PC-9 (cell line): ENCODE data around the gene TCP11L1. TPM values are rescaled to one million over a fixed set of nuclear protein-coding genes. Genes with fewer than 3 reads are reported as not detected.

ENCODE experiments used
- BruUV-seq: library from RNA; stranded (reverse); fragments of 400-500 nt; replicated peaks from 2 replicates; lab custom pipeline; 2021; lab: Mats Ljungman, UMichigan
- CTCF ChIA-PET: fragments of 300-600 bp; sonication (Branson Sonifier 250); formaldehyde crosslinking; loops from one replicate; lab custom pipeline; 2022; ENCODE audit warnings: antibody characterized with exemption; lab: Charles Lee
- POLR2A ChIA-PET: fragments of 300-600 bp; sonication (Branson Sonifier 250); formaldehyde crosslinking; loops from one replicate; lab custom pipeline; 2022; ENCODE audit warnings: antibody characterized with exemption; ENCODE audit not compliant: unreplicated experiment; lab: Charles Lee
- DNase-seq, 2 experiments: peaks; one replicate each; pipeline versions ENCODE4 v3.0.0 to v3.0.0-alpha.2; 2015 to 2022; ENCODE audit warnings: mixed read lengths in 1 of 2
- H2AFZ ChIP-seq: fragments of 200-600 bp; sonication (generic); 2 replicates; pipeline ENCODE4 v1.8.1; 2017; ENCODE audit warnings: antibody characterized with exemption
- H3F3A ChIP-seq: fragments of 200-600 bp; sonication (generic); 2 replicates; pipeline ENCODE4 v1.8.1; 2017; ENCODE audit warnings: antibody characterized with exemption, mild to moderate bottlenecking, low read depth; ENCODE audit not compliant: insufficient read depth
- H3K27ac ChIP-seq: fragments of 200-600 bp; sonication (generic); 2 replicates; pipeline ENCODE4 v1.6.1; 2016; ENCODE audit warnings: mixed run types
- H3K27me3 ChIP-seq: fragments of 200-600 bp; sonication (generic); 2 replicates; pipeline ENCODE4 v1.6.1; 2016; ENCODE audit warnings: low read depth, mixed run types; ENCODE audit not compliant: insufficient read depth
- H3K36me3 ChIP-seq: fragments of 200-600 bp; sonication (generic); 2 replicates; pipeline ENCODE4 v1.6.1; 2016; ENCODE audit warnings: low read depth, mixed run types
- H3K4me1 ChIP-seq: fragments of 200-600 bp; sonication (generic); replicated peaks from 2 replicates; pipeline ENCODE4 v1.6.1; 2016; ENCODE audit warnings: mixed run types; ENCODE audit not compliant: insufficient read depth
- H3K4me2 ChIP-seq: fragments of 200-600 bp; sonication (generic); 2 replicates; pipeline ENCODE4 v1.6.1; 2017; ENCODE audit warnings: mixed run types
- H3K4me3 ChIP-seq: fragments of 200-600 bp; sonication (generic); 2 replicates; pipeline ENCODE4 v1.6.1; 2016; ENCODE audit warnings: mixed run types
- H3K79me2 ChIP-seq: fragments of 200-600 bp; sonication (generic); 2 replicates; pipeline ENCODE4 v1.6.1; 2017; ENCODE audit warnings: low read depth, mixed run types
- H3K9me2 ChIP-seq: fragments of 200-600 bp; sonication (generic); 2 replicates; pipeline ENCODE4 v1.8.1; 2017; ENCODE audit warnings: mild to moderate bottlenecking; ENCODE audit not compliant: insufficient read depth
- H3K9me3 ChIP-seq: fragments of 200-600 bp; sonication (generic); 2 replicates; pipeline ENCODE4 v1.8.1; 2016; ENCODE audit warnings: low read depth; ENCODE audit not compliant: insufficient read depth
- H4K20me1 ChIP-seq: fragments of 200-600 bp; sonication (generic); 2 replicates; pipeline ENCODE4 v1.8.1; 2017; ENCODE audit not compliant: insufficient read depth
- CTCF ChIP-seq: fragments of 200-600 bp; sonication (generic); conservative IDR thresholded peaks from 2 replicates; pipeline ENCODE4 v1.6.1; 2017; ENCODE audit warnings: mixed run types, antibody characterized with exemption, mild to moderate bottlenecking, moderate library complexity
- EZH2 ChIP-seq: fragments of 200-600 bp; sonication (generic); IDR thresholded peaks from 2 replicates; pipeline ENCODE4 v1.8.0; 2017; ENCODE audit warnings: antibody characterized with exemption, low read depth
- intact Hi-C: fragments of 100-400 bp; cut with micrococcal nuclease; formaldehyde crosslinking; loops from one replicate; pipeline ENCODE4 v1.10.0; 2022; ENCODE audit not compliant: unreplicated experiment
- total RNA-seq: library from RNA; stranded (reverse); gene quantifications from 2 replicates; pipeline ENCODE4 v1.2.3, GENCODE V29; 2021

Gene TCP11L1
- total RNA-seq, 1 experiment from 2014 or later, result 8.1 TPM

GRCh38 chr11:33013755-33014154 lies 25.6 kb upstream of the TCP11L1 start:
- H2AFZ ChIP-seq, result no peak overlapping the region
- H3K36me3 ChIP-seq, result no peaks in the 10 kb centered on the region
- H3K4me1 ChIP-seq, result peaks cover 11% of the 10 kb centered on the region
- no peak for TF ChIP-seq CTCF
- H3K79me2 ChIP-seq, result no peaks in the 10 kb centered on the region
- no TSS peak for BruUV-seq
- DNase-seq, result no peak
- ChIA-PET CTCF (no interaction called here), POLR2A (no interaction called here)
- no peak overlapping the region for H3K27ac ChIP-seq
- H3F3A ChIP-seq, result peaks cover 11% of the 10 kb centered on the region; the same call in 1 of the 2 replicates
- no peaks in the 10 kb centered on the region for H4K20me1 ChIP-seq
- intact Hi-C loops, result loop anchor here (2.0 kb wide), 1 partner anchor 25 kb away; the partner anchor contains the start of gene TCP11L1
- no peak overlapping the region for H3K4me3 ChIP-seq
- H3K9me3 ChIP-seq, result no peaks in the 10 kb centered on the region
- H3K4me2 ChIP-seq, result no peak overlapping the region
- H3K9me2 ChIP-seq, result 0 out of 2 replicates have a peak, but pooled peaks cover 3% of the 10 kb centered on the region
- peaks cover 4% of the 10 kb centered on the region; the same call in 1 of the 2 replicates for H3K27me3 ChIP-seq

- Histone ChIP-seq H3K79me2 (no peaks in the 10 kb centered on the region), H4K20me1 (no peaks in the 10 kb centered on the region), H3K27me3 (peaks cover 4% of the 10 kb centered on the region; the same call in 1 of the 2 replicates), H3K4me3 (peak within 1 kb of the TSS; percentile 57), H3K4me1 (peaks cover 11% of the 10 kb centered on the region), H3K27ac (no peak within 1 kb of the TSS), H2AFZ (peak within 1 kb of the TSS; percentile 73), H3K36me3 (no peaks in the 10 kb centered on the region), H3F3A (peaks cover 11% of the 10 kb centered on the region; the same call in 1 of the 2 replicates), H3K9me3 (no peaks in the 10 kb centered on the region), H3K4me2 (peak within 1 kb of the TSS; percentile 64), H3K9me2 (0 out of 2 replicates have a peak, but pooled peaks cover 3% of the 10 kb centered on the region)
- peak; percentile 55 to 88 for DNase-seq
- ChIA-PET POLR2A (interaction anchor here (0.5 kb wide), 1 partner anchor 291 kb away, joined by 3 read pairs; no protein-coding TSS in a partner anchor), CTCF (interaction anchor here (0.6 kb wide), 1 partner anchor 301 kb away, joined by 4 read pairs; no protein-coding TSS in a partner anchor)
- intact Hi-C loops, result loop anchor here (2.0 kb wide), 1 partner anchor 23 kb away; the partner anchor contains the start of gene TCP11L1
- TF ChIP-seq CTCF, result no peak
- no peak for TF ChIP-seq EZH2
- BruUV-seq, result no TSS peak
Measured at GRCh38 chr11:33015621-33016551, 23.5 kb upstream of the TCP11L1 start, which contains the start of gene DEPDC7. DEPDC7 (plus strand) TSS chr11:33015878; CDS start chr11:33015956, 78 bp downstream.

- Histone ChIP-seq H3K36me3 (no peaks in the 10 kb centered on the region), H3K9me2 (0 out of 2 replicates have a peak, but pooled peaks cover 3% of the 10 kb centered on the region), H3K9me3 (no peaks in the 10 kb centered on the region), H3K27ac (no peak overlapping the region), H4K20me1 (no peaks in the 10 kb centered on the region), H2AFZ (no peak overlapping the region), H3F3A (peaks cover 11% of the 10 kb centered on the region; the same call in 1 of the 2 replicates), H3K4me2 (peak overlapping the region; percentile 64), H3K4me1 (peaks cover 6% of the 10 kb centered on the region), H3K79me2 (no peaks in the 10 kb centered on the region), H3K27me3 (peaks cover 4% of the 10 kb centered on the region; the same call in 1 of the 2 replicates), H3K4me3 (no peak overlapping the region)
- intact Hi-C loops, result no loop called here
- TF ChIP-seq EZH2 (no peak), CTCF (no peak)
- ChIA-PET CTCF (no interaction called here), POLR2A (interaction anchor here (0.6 kb wide), 1 partner anchor 23 kb away, joined by 3 read pairs; the partner anchor contains the start of gene TCP11L1)
- DNase-seq, result no peak
- no TSS peak for BruUV-seq
Measured at GRCh38 chr11:33016654-33017053, 22.7 kb upstream of the TCP11L1 start.
